IPS-18c (cell line): ENCODE measurements around the gene ATG3.
A peak's percentile ranks its signal among the peaks of the same experiment; 100 is the strongest.

ENCODE experiments used
- H3K4me3 ChIP-seq: 2 replicates; pipeline ENCODE4 v1.7.0; 2013; ENCODE audit warnings: low read depth, mild to moderate bottlenecking, low read length, moderate library complexity; ENCODE audit not compliant: insufficient read depth
- H3K9me3 ChIP-seq: one replicate; pipeline ENCODE4 v1.6.1; 2013; ENCODE audit warnings: mild to moderate bottlenecking, low read length, moderate library complexity; ENCODE audit not compliant: control insufficient read depth, insufficient read depth

ATG3 gene

DNA sequence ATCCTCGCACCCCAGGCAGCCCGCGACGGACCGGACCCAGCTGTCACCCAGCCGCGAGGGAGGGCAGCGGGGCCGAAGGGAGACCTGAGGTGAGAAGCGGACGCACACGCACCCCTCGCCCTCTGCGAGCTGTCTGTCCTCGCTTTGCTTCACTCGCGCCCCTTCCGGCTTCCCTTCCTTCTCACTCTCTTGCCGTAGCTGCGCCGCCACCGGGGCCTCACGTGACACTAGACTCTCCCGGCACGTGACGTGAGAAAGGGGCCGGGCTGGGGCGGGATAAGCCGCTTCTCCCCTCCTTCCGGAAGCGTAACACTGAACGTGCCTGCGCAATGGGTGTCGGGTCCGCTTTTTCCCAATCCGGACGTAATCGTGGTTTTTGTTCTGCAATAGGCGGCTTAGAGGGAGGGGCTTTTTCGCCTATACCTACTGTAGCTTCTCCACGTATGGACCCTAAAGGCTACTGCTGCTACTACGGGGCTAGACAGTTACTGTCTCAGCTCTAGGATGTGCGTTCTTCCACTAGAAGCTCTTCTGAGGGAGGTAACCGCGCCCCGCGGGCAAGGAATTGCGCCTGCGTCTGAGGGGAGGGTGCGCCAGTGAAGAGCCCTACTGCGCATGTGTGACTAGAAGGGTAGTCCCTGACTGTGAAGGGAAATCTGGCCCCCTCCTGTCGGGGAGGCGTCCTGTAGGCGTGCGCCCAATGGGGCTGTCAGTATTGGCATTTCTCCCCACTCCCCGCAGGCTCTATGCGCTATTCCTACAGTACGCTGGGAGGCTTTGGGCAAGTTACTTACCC lies at the start of gene ATG3, which contains the start of gene SLC35A5:
Gene ATG3, minus strand, starts transcription at position 229 of the 796 bp plus-strand sequence. CDS start 434 bp downstream, outside the sequence.
Gene SLC35A5, plus strand, starts transcription at position 312 of the 796 bp plus-strand sequence. CDS start 1,359 bp downstream, outside the sequence.
- peak within 1 kb of the TSS; percentile 71 for H3K4me3 ChIP-seq
- H3K9me3 ChIP-seq: no peaks in the 10 kb centered on the region

DNA sequence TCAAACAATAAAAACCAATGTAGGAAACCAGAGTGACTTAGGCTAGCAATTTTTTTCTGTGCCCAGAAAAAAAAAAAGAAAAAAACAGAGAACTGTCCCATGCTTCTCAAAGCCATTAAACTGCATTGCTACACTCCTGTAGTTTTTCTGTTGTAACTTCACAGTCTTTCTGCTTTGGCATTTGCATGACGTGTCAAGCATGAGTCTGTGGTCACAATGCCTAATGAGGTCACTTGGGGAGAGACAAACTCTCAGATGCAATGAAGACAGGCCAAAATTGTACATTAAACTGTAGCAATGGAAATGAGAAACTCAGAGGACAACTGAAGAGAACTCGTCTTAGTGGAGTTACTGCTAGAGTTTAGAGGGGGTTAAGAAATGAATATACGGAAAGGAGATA lies 48.4 kb upstream of the ATG3 start:
- Histone ChIP-seq H3K4me3 (no peak overlapping the region), H3K9me3 (no peaks in the 10 kb centered on the region)

DNA sequence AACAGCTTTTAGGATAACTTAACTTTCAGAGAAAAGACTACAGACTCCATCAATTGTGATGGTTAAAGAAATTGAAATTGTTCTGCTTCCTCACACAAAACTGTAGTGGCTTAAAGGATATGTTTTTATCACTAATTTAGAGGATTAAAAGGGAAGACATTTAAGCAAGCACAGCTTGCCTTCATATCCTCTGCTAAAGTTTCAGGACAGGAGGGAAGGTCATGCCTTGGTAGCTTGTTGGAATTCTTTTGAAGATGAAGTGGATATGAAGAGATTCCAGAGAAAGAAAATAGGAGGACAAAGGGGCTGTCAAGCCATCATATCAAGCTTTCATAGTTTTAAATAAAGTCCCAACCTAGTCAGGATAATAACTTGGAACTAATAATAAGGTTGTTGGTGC lies 46.1 kb upstream of the ATG3 start:
- no peaks in the 10 kb centered on the region for H3K9me3 ChIP-seq
- no peak overlapping the region for H3K4me3 ChIP-seq

DNA sequence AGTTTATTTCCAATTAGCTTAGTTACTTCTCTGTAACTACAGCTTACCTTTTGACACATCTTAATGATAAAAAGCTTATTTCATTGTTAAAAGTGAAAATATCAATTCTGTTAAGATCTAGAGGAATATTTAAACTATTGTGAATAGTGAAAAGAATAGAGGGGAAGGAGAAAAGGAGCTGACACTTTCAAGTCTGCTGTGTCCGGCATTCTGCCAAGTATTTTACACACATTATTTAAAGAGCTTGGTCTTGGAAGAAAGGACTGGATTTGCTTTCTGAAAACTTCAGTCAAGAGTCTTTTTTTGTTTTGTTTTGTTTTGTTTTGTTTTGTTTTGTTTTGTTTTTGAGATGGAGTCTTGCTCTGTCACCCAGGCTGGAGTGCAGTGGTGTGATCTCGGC lies 44.3 kb upstream of the ATG3 start:
- H3K9me3 ChIP-seq: no peaks in the 10 kb centered on the region
- H3K4me3 ChIP-seq: no peak overlapping the region

DNA sequence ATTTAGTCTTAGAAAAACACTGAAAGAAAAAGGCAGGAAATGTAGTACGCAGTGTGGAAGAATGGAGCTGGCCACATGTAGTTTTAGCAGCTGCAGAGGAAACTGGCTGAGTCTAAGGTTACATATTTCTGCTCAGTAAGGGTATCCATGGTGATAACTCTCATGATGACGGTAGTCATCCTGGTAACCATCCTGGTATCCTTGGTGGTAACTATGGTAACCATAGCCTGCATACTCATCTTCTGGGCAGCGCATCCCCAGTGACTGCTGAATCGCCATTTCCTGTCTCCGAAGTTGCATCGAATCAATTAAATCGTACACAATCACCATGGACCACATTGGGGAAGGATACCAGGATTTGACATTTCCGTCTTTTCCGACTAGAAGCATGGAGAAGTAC lies 43.5 kb upstream of the ATG3 start:
- Histone ChIP-seq H3K4me3 (no peak overlapping the region), H3K9me3 (no peaks in the 10 kb centered on the region)

DNA sequence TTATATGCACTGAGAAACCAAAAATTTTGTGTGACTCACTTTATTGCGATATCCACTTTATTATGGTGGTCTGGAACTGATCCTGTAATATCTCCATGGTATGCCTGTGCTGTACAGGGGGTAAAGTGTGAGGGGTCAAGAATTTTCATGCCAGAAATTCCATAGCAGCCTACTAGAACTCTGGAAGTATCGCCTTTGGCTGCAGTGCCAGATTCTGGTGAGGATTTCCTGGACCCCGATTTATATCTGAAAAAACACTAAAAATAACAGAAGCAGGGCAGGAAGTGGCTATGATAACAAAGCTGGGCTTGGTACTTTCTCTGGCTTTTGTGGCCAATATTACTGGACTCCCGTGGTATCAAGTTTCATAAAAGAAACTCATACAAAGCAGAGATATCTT lies 42.8 kb upstream of the ATG3 start:
- no peak overlapping the region for H3K4me3 ChIP-seq

DNA sequence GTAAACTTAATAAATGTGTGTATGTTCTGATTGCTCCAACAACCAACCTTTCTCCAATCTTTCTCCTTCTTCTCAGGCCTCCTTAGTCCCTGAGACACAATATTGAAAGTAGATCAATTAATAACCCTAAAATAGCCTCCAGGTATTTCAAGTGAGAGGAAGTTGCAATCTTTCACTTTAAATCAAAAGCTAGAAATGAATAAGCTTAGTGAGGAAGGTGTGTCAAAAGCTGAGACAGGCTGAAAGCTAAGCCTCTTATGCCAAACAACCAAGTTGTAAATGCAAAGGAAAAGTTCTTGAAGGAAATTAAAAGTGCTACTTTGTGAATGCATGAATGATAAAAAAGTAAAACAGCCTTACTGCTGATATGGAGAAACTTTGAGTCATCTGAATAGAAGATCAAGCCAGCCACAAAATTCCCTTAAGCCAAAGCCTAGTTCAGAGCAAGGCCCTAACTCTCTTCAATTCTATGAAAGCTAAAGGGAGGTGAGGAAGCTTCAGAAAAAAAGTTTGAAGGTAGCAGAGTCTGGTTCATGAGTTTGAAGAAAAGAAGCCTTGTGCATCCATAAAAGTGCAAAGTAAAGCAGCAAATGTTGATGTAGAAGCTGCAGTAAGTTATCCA lies 40.6 kb upstream of the ATG3 start:
- Histone ChIP-seq H3K4me3 (no peak overlapping the region), H3K9me3 (no peaks in the 10 kb centered on the region)

More for the DNA sequence above, 42.8 kb upstream of the ATG3 start:
- H3K9me3 ChIP-seq: no peaks in the 10 kb centered on the region

DNA sequence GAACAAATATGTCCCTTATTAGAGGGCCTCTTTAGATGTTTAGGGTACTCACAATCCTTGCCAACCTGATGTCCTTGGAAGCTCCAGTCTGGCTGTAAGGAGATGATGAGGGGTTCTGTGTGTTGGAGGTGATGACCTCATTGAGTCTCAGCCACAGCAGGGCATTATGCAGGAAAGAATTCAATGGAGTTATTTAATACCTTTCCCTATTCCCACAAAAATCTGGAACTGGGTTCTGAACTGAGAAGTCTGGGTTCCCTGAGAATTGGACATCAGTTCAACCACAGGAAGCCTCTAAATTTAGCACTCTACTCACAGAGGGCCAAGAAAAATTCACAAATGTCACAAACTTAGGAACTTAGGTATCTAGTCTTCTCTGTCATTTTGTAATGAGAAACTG lies 37.0 kb upstream of the ATG3 start:
- Histone ChIP-seq H3K9me3 (no peaks in the 10 kb centered on the region), H3K4me3 (no peak overlapping the region)

DNA sequence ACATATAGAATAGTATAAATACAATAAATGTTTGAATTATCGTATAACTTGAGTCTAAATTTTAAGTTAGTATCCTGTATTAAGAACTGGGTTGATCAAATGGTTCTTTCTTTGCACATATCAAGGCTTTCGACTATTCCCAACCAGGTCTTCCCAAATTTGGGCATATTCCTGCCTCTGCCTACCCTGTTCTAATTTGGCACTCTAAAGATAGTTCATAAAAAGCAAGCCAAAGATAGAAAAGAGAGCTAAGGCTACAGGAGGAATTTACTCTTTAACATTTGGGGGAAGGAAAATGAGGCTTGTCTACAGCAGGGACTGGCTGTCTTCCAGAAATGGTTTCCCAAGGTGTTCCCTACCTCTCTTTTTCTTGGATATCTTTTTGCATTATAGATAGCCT lies 36.2 kb upstream of the ATG3 start:
- H3K9me3 ChIP-seq: no peaks in the 10 kb centered on the region
- no peak overlapping the region for H3K4me3 ChIP-seq

DNA sequence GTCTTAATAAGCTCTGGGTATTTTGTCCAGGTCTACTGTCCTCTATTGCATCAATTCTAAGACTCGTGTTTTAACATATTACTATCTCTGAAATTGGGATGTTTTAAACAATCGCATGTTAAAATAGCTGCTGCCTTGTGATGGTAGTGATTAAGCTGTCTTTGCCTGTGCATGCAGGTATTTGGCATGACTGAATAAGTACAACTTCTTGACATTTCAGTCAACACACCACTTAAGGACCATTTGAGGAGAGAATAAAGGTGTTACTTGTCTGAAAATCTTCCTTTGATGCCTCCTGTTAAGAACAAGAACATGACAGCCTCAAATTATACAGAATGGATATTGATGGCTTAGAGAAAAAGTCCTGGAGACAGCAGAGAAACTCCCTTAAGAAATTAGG lies 33.1 kb upstream of the ATG3 start:
- H3K9me3 ChIP-seq: no peaks in the 10 kb centered on the region
- H3K4me3 ChIP-seq: no peak overlapping the region

DNA sequence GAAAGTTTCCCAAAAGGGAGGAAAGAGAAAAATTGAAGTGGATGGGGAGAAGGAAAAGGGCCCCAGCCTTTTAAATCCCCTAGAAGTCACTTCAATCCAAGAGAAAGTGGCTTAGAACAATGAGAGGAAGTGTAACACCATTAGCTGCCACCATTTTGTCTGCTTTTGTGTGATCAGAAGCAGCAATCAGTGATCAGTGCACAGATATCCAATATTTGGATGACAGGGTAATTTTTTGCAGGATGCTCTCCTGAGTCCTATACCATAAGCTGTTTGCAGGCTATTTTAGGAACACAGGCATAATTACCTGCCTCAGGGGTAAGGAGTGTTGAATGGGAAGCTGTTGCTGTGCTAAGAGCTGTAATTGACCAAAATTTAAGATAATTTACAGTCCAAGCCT lies 31.5 kb upstream of the ATG3 start:
- no peaks in the 10 kb centered on the region for H3K9me3 ChIP-seq
- no peak overlapping the region for H3K4me3 ChIP-seq

DNA sequence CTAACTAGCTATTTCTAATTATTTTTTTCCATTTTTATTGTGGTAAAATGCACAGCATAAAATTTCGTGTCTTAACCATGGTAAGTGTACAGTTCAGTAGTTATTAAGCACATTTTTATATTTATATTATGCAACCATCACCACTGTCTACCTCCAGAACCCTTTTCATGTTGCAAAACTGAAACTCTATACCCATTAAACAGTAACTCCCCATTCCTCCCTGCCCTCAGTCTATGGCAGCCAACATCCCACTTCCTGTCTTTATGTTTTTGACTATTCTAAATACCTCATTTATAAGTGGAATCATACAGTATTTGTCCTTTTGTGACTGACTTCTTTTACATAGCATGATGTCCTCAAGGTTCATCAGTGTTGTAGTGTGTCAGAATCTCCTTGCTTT lies 25.6 kb upstream of the ATG3 start:
- H3K9me3 ChIP-seq: no peaks in the 10 kb centered on the region
- no peak overlapping the region for H3K4me3 ChIP-seq

DNA sequence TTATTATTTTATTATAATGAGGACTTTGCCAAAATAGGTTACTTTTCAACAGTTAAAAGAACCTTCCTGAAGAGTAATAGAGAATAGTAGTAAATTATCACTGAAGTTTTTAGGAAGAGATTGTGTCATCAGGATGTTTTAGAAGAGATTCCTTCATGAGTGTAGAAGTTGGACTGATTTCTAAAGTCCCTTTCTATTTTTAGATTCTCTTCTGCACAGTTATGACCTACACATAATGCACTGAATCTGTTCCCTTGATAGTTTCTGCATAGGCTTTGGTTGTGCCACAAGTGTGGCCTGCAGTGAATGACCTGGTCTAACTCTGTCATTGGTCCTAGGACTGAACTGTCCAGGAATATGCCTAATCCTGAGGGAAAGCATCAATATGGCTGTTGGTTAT lies 24.0 kb upstream of the ATG3 start:
- H3K9me3 ChIP-seq: no peaks in the 10 kb centered on the region
- no peak overlapping the region for H3K4me3 ChIP-seq

DNA sequence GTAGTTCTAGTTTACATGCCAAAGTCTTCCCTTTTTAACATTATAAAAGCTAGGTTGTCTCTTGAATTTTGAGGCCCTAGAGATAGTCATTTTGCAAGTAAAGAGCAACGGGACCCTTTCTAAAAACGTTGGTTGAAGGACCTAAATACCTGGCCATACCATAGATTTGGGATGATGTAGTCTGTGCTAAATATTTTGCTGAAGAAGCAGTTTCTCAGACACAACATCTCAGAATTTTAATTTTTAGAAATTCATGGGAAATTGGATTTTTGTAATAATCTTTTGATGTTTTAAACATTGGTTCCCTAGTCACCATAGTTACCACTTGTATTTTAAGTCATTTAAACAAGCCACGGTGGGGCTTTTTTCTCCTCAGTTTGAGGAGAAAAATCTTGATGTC lies 21.3 kb upstream of the ATG3 start:
- Histone ChIP-seq H3K4me3 (no peak overlapping the region), H3K9me3 (no peaks in the 10 kb centered on the region)

DNA sequence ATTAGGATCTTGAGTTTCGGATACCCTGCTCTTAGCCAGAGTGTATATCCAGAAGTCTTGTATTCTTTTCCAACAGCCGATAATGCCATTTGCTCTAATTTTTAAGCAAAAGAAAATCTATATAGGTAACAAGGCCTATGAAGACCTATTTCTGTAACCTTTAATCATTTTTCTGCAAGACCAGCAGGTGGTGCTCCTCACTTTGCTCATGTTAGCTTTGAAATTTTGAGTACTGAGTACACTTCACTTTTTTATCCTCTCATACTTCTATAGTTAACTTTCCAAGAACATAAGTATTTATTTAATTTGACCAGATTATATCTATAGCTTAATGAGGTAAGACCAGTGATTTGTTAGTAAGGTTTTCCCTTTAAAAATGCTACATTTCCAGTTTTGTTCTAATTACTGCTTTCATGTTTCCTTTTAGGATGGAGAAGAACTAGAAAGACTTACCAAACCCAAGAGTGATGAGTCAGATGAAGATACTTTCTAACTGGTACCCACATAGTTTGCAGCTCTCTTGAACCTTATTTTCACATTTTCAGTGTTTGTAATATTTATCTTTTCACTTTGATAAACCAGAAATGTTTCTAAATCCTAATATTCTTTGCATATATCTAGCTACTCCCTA lies 20.6 kb upstream of the ATG3 start:
- no peak overlapping the region for H3K4me3 ChIP-seq

DNA sequence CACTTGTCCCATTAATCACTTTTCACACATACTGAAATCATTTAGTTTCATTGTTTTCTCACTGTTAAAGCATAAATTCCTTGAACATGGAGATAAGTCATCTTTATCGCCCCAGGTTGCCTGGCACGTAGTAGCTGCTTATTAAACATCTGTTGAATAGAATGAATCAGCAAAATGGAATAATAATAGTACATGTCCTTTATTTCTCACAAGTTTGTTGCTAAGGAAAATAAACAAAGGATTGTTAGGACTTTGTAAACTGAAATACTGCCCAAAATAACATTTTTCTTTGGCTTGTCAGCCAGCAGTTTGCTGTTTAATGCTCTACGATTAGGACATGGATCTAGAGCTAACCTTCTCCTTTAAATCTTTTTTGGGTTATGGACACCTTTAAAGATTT lies 17.9 kb upstream of the ATG3 start:
- Histone ChIP-seq H3K4me3 (no peak overlapping the region), H3K9me3 (no peaks in the 10 kb centered on the region)

More for the DNA sequence above, 20.6 kb upstream of the ATG3 start:
- H3K9me3 ChIP-seq: no peaks in the 10 kb centered on the region

DNA sequence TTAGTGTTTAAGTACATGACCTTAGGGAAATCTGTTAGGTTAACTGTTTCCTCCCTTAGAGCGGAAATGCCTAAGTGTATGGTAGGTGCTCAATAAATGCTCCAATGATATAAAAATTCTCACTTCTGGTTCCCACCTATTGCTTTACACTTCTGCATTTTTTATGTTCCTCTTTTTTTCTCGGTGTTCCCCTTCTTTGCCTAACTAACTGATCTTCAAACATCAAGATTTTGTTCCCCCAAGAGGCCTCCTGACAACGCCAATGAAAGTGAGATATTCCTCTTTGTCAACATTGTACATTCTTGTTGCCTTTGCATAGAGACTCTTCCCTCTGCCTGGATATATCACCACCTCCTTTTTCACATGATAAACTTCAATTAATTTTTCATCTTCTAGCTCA lies 17.5 kb upstream of the ATG3 start:
- Histone ChIP-seq H3K9me3 (no peaks in the 10 kb centered on the region), H3K4me3 (no peak overlapping the region)

DNA sequence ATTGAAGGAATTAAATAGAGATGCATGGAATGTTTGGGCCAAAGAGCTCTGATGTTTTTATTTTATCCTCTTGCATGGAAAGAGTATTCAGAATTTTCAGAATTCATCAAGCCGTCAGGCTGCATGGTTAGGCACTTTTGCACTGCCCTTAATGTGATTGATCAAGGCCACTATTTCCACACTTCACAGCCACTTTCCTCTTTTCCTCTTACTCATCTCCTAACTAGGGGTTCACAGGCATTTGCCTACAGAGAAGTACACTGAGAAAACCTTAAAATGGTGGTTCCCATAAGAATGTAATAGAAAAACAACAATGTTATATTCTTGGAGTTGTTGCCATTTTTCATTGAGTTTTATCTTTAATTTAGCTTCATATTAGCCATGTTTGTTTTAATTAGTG lies 10.9 kb upstream of the ATG3 start:
- no peaks in the 10 kb centered on the region for H3K9me3 ChIP-seq
- H3K4me3 ChIP-seq: no peak overlapping the region
